OCI-LY3 (cell line): Measurements from ENCODE around the gene PFKL.

Experiments used
- EZH2phosphoT487 ChIP-seq: fragments of 200-600 bp; shearing (Covaris generic); IDR thresholded peaks from 2 replicates; pipeline ENCODE4 v1.6.1; 2018; ENCODE audit warnings: antibody characterized with exemption, mixed run types, low read depth
- TF ChIP-seq, protein P1 (sequence below): fragments of 200-600, 300-600 bp; sonication (generic); IDR thresholded peaks from 2 replicates; pipeline ENCODE4 v1.5.1; 2014; ENCODE audit warnings: antibody characterized with exemption, low read length, low read depth

DNA sequence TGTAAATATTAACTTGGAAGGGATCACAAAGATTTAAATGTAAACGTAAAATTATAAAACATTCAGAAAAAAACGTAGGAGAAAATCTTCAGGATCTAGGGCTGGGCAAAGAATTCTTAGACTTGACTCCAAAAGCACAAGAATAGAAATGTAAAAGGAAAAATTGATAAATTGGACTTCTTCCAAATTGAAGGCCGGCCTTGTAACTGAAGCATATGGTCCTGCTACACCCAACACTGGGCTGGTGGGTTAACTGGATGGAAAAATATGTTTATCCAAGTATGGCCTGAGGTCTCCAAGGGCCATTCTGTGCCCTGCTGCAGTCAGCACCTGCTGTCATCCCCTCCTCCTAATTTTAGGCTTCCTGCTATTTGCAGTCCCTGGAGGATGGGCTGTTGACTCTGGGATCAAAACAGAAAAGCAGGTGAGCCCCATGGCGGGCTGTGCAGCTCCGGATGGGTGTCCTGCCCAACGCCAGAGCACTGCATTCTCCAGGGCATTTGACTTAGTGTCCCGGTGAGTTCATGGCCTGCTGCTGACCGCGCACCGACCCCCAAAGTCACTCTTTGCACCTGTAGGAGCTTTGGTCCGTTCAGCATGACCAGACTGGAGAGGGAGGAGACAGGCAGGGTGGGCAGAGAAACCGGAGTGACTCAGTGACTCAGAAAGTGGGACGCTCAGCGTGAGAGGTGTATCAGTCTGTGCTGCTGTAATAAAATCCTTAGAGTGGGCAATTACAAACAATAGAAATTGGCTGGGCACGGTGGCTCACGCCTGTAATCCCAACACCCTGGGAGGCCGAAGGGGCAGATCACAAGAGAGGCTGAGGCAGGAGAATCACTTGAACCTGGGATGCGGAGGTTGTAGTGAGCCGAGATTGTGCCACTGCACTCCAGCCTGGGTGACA, 20.2 kb upstream of the PFKL start:
- TF ChIP-seq EZH2phosphoT487 = no peak
- TF ChIP-seq, protein P1, sequence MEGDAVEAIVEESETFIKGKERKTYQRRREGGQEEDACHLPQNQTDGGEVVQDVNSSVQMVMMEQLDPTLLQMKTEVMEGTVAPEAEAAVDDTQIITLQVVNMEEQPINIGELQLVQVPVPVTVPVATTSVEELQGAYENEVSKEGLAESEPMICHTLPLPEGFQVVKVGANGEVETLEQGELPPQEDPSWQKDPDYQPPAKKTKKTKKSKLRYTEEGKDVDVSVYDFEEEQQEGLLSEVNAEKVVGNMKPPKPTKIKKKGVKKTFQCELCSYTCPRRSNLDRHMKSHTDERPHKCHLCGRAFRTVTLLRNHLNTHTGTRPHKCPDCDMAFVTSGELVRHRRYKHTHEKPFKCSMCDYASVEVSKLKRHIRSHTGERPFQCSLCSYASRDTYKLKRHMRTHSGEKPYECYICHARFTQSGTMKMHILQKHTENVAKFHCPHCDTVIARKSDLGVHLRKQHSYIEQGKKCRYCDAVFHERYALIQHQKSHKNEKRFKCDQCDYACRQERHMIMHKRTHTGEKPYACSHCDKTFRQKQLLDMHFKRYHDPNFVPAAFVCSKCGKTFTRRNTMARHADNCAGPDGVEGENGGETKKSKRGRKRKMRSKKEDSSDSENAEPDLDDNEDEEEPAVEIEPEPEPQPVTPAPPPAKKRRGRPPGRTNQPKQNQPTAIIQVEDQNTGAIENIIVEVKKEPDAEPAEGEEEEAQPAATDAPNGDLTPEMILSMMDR = no peak
